ENCODE measurements around the gene KDM5B.

GRCh38 chr1:202750761-202751160 is 57.5 kb downstream of the KDM5B start:
- TF ChIP-seq POLR2AphosphoS5 (IDR thresholded peaks at IDR 0.05; ENCODE audit: low read depth, low read length) = no peak
- no peak for TF ChIP-seq CTCF (IDR thresholded peaks at IDR 0.05)
- no peak for TF ChIP-seq SIN3A (IDR thresholded peaks at IDR 0.05; ENCODE audit: borderline replicate concordance, insufficient read depth, low read depth, low read length)
- no peak for TF ChIP-seq REST (IDR thresholded peaks at IDR 0.05; ENCODE audit: insufficient read depth in 1 of 2, low read depth in 2 of 2, low read length in 1 of 2)

All from Panc1 (cell line).